Inferior parietal cortex (tissue), 1 donor: Measurements from ENCODE around the gene PNPLA2.

Source experiments
- DNase-seq: peaks from one replicate; pipeline ENCODE4 v3.0.0-alpha.2; 2016; ENCODE audit errors: extremely low spot score

Gene PNPLA2

GRCh38 chr11:843818-844692 lies 25.3 kb downstream of the PNPLA2 start:
- no peak for DNase-seq

- no peak for DNase-seq
Observed at GRCh38 chr11:844693-845644, 26.3 kb downstream of the PNPLA2 start.

- no peak for DNase-seq
Observed at GRCh38 chr11:845872-846495, 27.3 kb downstream of the PNPLA2 start.

GRCh38 chr11:846496-847098 lies 27.9 kb downstream of the PNPLA2 start:
- DNase-seq = no peak

GRCh38 chr11:847876-848275 lies 29.2 kb downstream of the PNPLA2 start:
- no peak for DNase-seq

GRCh38 chr11:848380-848931 lies 29.7 kb downstream of the PNPLA2 start:
- no peak for DNase-seq

GRCh38 chr11:849104-849824 lies 30.6 kb downstream of the PNPLA2 start:
- no peak for DNase-seq

GRCh38 chr11:849951-850774 lies 31.4 kb downstream of the PNPLA2 start:
- no peak for DNase-seq

- no peak for DNase-seq
Observed at GRCh38 chr11:850775-851763, 32.4 kb downstream of the PNPLA2 start.

GRCh38 chr11:852762-853161 lies 34.0 kb downstream of the PNPLA2 start:
- no peak for DNase-seq

- DNase-seq = no peak
Observed at GRCh38 chr11:853682-854448, 35.2 kb downstream of the PNPLA2 start.

GRCh38 chr11:854601-855329 lies 36.1 kb downstream of the PNPLA2 start:
- no peak for DNase-seq

- no peak for DNase-seq
Observed at GRCh38 chr11:855330-855674, 36.6 kb downstream of the PNPLA2 start.

- DNase-seq = no peak
Observed at GRCh38 chr11:855796-856195, 37.1 kb downstream of the PNPLA2 start.

- DNase-seq = no peak
Observed at GRCh38 chr11:856397-856796, 37.7 kb downstream of the PNPLA2 start.

- DNase-seq = no peak
Observed at GRCh38 chr11:858053-858761, 39.5 kb downstream of the PNPLA2 start.
